Neural crest cell (in vitro differentiated cells): ENCODE measurements around the gene TRAPPC6A. TPM values are rescaled to one million over a fixed set of nuclear protein-coding genes. Genes with fewer than 3 reads are reported as not detected.
"Not testable (repeated sequence)": the region's sequence is repeated elsewhere in the genome, so short reads cannot be mapped to it uniquely, and the experiment has no call there.

Experiments used
- DNase-seq: peaks from one replicate; pipeline ENCODE4 v3.0.0; 2021; ENCODE audit warnings: low read depth, mixed read lengths, low spot score
- H3K27ac Mint-ChIP-seq: one replicate; pipeline ENCODE4 v1.8.0; 2021; ENCODE audit warnings: mild to moderate bottlenecking, mixed read lengths; ENCODE audit not compliant: unreplicated experiment
- H3K27me3 Mint-ChIP-seq: 2 replicates; pipeline ENCODE4 v1.8.0; 2021; ENCODE audit warnings: low read depth, mild to moderate bottlenecking, mixed read lengths
- H3K36me3 Mint-ChIP-seq: 2 replicates; pipeline ENCODE4 v1.8.0; 2021; ENCODE audit warnings: low read depth, mild to moderate bottlenecking, mixed read lengths
- H3K4me1 Mint-ChIP-seq: 2 replicates; pipeline ENCODE4 v1.8.0; 2021; ENCODE audit warnings: mixed read lengths
- H3K4me3 Mint-ChIP-seq: one replicate; pipeline ENCODE4 v1.8.0; 2021; ENCODE audit warnings: mild to moderate bottlenecking, mixed read lengths
- H3K9me3 Mint-ChIP-seq: 2 replicates; pipeline ENCODE4 v1.8.0; 2021; ENCODE audit warnings: mixed read lengths
- CTCF ChIP-seq: fragments of 200-600 bp; sonication (generic); conservative IDR thresholded peaks from 2 replicates; pipeline ENCODE4 v1.5.0; 2021; ENCODE audit warnings: antibody characterized with exemption, mild to moderate bottlenecking
- total RNA-seq: library from RNA; stranded (reverse); gene quantifications from 2 replicates; pipeline ENCODE4 v1.2.1, GENCODE V29; 2021

Gene TRAPPC6A
- total RNA-seq, 1 donor from 2014 or later = 25.1 TPM

GRCh38 chr19:45121827-45122345 lies 56.2 kb downstream of the TRAPPC6A start:
- no peaks in the 10 kb centered on the region for H3K36me3 Mint-ChIP-seq
- DNase-seq = no peak
- H3K27me3 Mint-ChIP-seq = no peaks in the 10 kb centered on the region
- TF ChIP-seq CTCF = no peak
- H3K4me1 Mint-ChIP-seq = peaks cover 4% of the 10 kb centered on the region
- no peak overlapping the region for H3K4me3 Mint-ChIP-seq
- no peak overlapping the region for H3K27ac Mint-ChIP-seq
- no peaks in the 10 kb centered on the region for H3K9me3 Mint-ChIP-seq

- Mint-ChIP-seq H3K27ac (no peak overlapping the region), H3K36me3 (no peaks in the 10 kb centered on the region), H3K4me3 (no peak overlapping the region), H3K9me3 (no peaks in the 10 kb centered on the region), H3K27me3 (no peaks in the 10 kb centered on the region), H3K4me1 (peaks cover 5% of the 10 kb centered on the region)
- TF ChIP-seq CTCF = no peak
- DNase-seq = no peak
Measured at GRCh38 chr19:45119582-45119981, 58.5 kb downstream of the TRAPPC6A start.

- H3K9me3 Mint-ChIP-seq, H3K4me3 Mint-ChIP-seq, DNase-seq, H3K27ac Mint-ChIP-seq, H3K4me1 Mint-ChIP-seq, H3K27me3 Mint-ChIP-seq, H3K36me3 Mint-ChIP-seq: not testable (repeated sequence)
Measured at GRCh38 chr19:45118591-45119355, 59.3 kb downstream of the TRAPPC6A start.

- TF ChIP-seq CTCF = no peak
- Mint-ChIP-seq H3K4me3 (no peak overlapping the region), H3K9me3 (no peaks in the 10 kb centered on the region), H3K36me3 (no peaks in the 10 kb centered on the region), H3K27ac (no peak overlapping the region), H3K27me3 (no peaks in the 10 kb centered on the region), H3K4me1 (peaks cover 5% of the 10 kb centered on the region)
- DNase-seq = no peak
Measured at GRCh38 chr19:45118106-45118505, 59.9 kb downstream of the TRAPPC6A start.

GRCh38 chr19:45117671-45118070 lies 60.4 kb downstream of the TRAPPC6A start:
- Mint-ChIP-seq H3K27ac (no peak overlapping the region), H3K9me3 (no peaks in the 10 kb centered on the region), H3K4me1 (peaks cover 5% of the 10 kb centered on the region), H3K27me3 (no peaks in the 10 kb centered on the region), H3K4me3 (no peak overlapping the region), H3K36me3 (no peaks in the 10 kb centered on the region)
- TF ChIP-seq CTCF = no peak
- no peak for DNase-seq

- Mint-ChIP-seq H3K36me3 (no peaks in the 10 kb centered on the region), H3K4me3 (no peak overlapping the region), H3K27ac (no peak overlapping the region), H3K27me3 (no peaks in the 10 kb centered on the region), H3K4me1 (peaks cover 5% of the 10 kb centered on the region), H3K9me3 (no peaks in the 10 kb centered on the region)
- DNase-seq = no peak
- no peak for TF ChIP-seq CTCF
Measured at GRCh38 chr19:45117167-45117594, 60.9 kb downstream of the TRAPPC6A start.
